Measurements from ENCODE around the gene R3HDM2.

R3HDM2 gene

GRCh38 chr12:57439762-57440266 is 9.0 kb upstream of the R3HDM2 start:
- H3K4me1 ChIP-seq (ENCODE audit: insufficient read depth, low read length, severe bottlenecking): no peaks in the 10 kb centered on the region

GRCh38 chr12:57438400-57438799 is 7.6 kb upstream of the R3HDM2 start:
- no peaks in the 10 kb centered on the region; the same call in 1 of the 2 replicates for H3K27me3 ChIP-seq (ENCODE audit: insufficient read depth, low read length)
- no peaks in the 10 kb centered on the region for H3K9me2 ChIP-seq (ENCODE audit: low read depth, low read length)
- no peak overlapping the region for H3K9ac ChIP-seq (ENCODE audit: low read length)
- no peak overlapping the region for H3K27ac ChIP-seq (ENCODE audit: low read depth, low read length, poor library complexity, severe bottlenecking)
- 0 out of 2 replicates have a peak, but pooled peaks cover 2% of the 10 kb centered on the region for H3K9me3 ChIP-seq (ENCODE audit: low read length)
- no peak overlapping the region for H3K4me2 ChIP-seq (ENCODE audit: low read length)
- no peak for TF ChIP-seq EZH2 (IDR thresholded peaks at IDR 0.05; ENCODE audit: borderline replicate concordance, low read length)
- no peak for TF ChIP-seq CTCF (IDR thresholded peaks at IDR 0.05; ENCODE audit: low read length)
- no peak overlapping the region for H3K4me3 ChIP-seq (ENCODE audit: low read depth, low read length, poor library complexity, severe bottlenecking)
- no peaks in the 10 kb centered on the region; the same call in 1 of the 2 replicates for H3K36me3 ChIP-seq (ENCODE audit: insufficient read depth, low read length)
- no peaks in the 10 kb centered on the region for H3K4me1 ChIP-seq (ENCODE audit: insufficient read depth, low read length, severe bottlenecking)
- no peak overlapping the region for H2AFZ ChIP-seq (ENCODE audit: low read length)
- no peaks in the 10 kb centered on the region for H4K20me1 ChIP-seq (ENCODE audit: insufficient read depth, low read length)
- H3K79me2 ChIP-seq (ENCODE audit: insufficient read depth, low read length): no peaks in the 10 kb centered on the region
- no peaks in the 10 kb centered on the region for H3F3A ChIP-seq (ENCODE audit: insufficient read depth, low read length)

More at GRCh38 chr12:57439762-57440266, 9.0 kb upstream of the R3HDM2 start:
- H3K27ac ChIP-seq (ENCODE audit: low read depth, low read length, poor library complexity, severe bottlenecking): no peak overlapping the region
- H3K36me3 ChIP-seq (ENCODE audit: insufficient read depth, low read length): no peaks in the 10 kb centered on the region; the same call in 1 of the 2 replicates
- H3K9ac ChIP-seq (ENCODE audit: low read length): no peak overlapping the region
- no peaks in the 10 kb centered on the region for H3K79me2 ChIP-seq (ENCODE audit: insufficient read depth, low read length)
- no peaks in the 10 kb centered on the region; the same call in 1 of the 2 replicates for H3K27me3 ChIP-seq (ENCODE audit: insufficient read depth, low read length)
- H3F3A ChIP-seq (ENCODE audit: insufficient read depth, low read length): no peaks in the 10 kb centered on the region
- H4K20me1 ChIP-seq (ENCODE audit: insufficient read depth, low read length): no peaks in the 10 kb centered on the region
- H2AFZ ChIP-seq (ENCODE audit: low read length): no peak overlapping the region
- TF ChIP-seq EZH2 (IDR thresholded peaks at IDR 0.05; ENCODE audit: borderline replicate concordance, low read length) (no peak), CTCF (IDR thresholded peaks at IDR 0.05; ENCODE audit: low read length) (no peak)
- H3K9me2 ChIP-seq (ENCODE audit: low read depth, low read length): no peaks in the 10 kb centered on the region
- H3K4me2 ChIP-seq (ENCODE audit: low read length): no peak overlapping the region
- no peak overlapping the region for H3K4me3 ChIP-seq (ENCODE audit: low read depth, low read length, poor library complexity, severe bottlenecking)
- H3K9me3 ChIP-seq (ENCODE audit: low read length): 0 out of 2 replicates have a peak, but pooled peaks cover 2% of the 10 kb centered on the region

- H3K9me2 ChIP-seq (ENCODE audit: low read depth, low read length): no peaks in the 10 kb centered on the region
- peaks cover 13% of the 10 kb centered on the region for H3K4me1 ChIP-seq (ENCODE audit: insufficient read depth, low read length, severe bottlenecking)
- H3K9ac ChIP-seq (ENCODE audit: low read length): no peak overlapping the region
- no peak overlapping the region for H2AFZ ChIP-seq (ENCODE audit: low read length)
- no peaks in the 10 kb centered on the region for H3K79me2 ChIP-seq (ENCODE audit: insufficient read depth, low read length)
- H3K4me2 ChIP-seq (ENCODE audit: low read length): no peak overlapping the region
- no peaks in the 10 kb centered on the region for H3K36me3 ChIP-seq (ENCODE audit: insufficient read depth, low read length)
- no peaks in the 10 kb centered on the region for H3K9me3 ChIP-seq (ENCODE audit: low read length)
- H4K20me1 ChIP-seq (ENCODE audit: insufficient read depth, low read length): no peaks in the 10 kb centered on the region
- no peaks in the 10 kb centered on the region for H3F3A ChIP-seq (ENCODE audit: insufficient read depth, low read length)
- no peak overlapping the region for H3K4me3 ChIP-seq (ENCODE audit: low read depth, low read length, poor library complexity, severe bottlenecking)
- TF ChIP-seq CTCF (IDR thresholded peaks at IDR 0.05; ENCODE audit: low read length): no peak
- TF ChIP-seq EZH2 (IDR thresholded peaks at IDR 0.05; ENCODE audit: borderline replicate concordance, low read length): no peak
- no peak overlapping the region for H3K27ac ChIP-seq (ENCODE audit: low read depth, low read length, poor library complexity, severe bottlenecking)
- H3K27me3 ChIP-seq (ENCODE audit: insufficient read depth, low read length): no peaks in the 10 kb centered on the region
Measured at GRCh38 chr12:57435293-57435692, 4.5 kb upstream of the R3HDM2 start.

Measured in OCI-LY1 (cell line).